HepG2 (cell line): ENCODE results near the gene ATP4B.

Source experiments
- DPF2 ChIP-seq: sonication (generic); formaldehyde crosslinking; IDR thresholded peaks from 2 replicates; pipeline ENCODE4 v1.4.0; 2020; ENCODE audit warnings: mild to moderate bottlenecking, low read depth, missing genetic modification reagents, borderline replicate concordance
- EZH2 ChIP-seq: conservative IDR thresholded peaks from 2 replicates; pipeline ENCODE4 v1.6.1; 2012; ENCODE audit warnings: mild to moderate bottlenecking, low read depth, low read length, moderate library complexity
- ZBTB21 ChIP-seq: sonication (generic); formaldehyde crosslinking; IDR thresholded peaks from 2 replicates; pipeline ENCODE4 v1.4.0; 2020; ENCODE audit warnings: missing genetic modification reagents
- ZNF513 ChIP-seq: sonication (generic); formaldehyde crosslinking; conservative IDR thresholded peaks from 2 replicates; pipeline ENCODE4 v1.5.0; 2020; ENCODE audit warnings: missing genetic modification reagents
- TF ChIP-seq, protein P1 (sequence below): sonication (generic); formaldehyde crosslinking; IDR thresholded peaks from 2 replicates; pipeline ENCODE4 v1.8.0; 2022; ENCODE audit warnings: missing genetic modification reagents, mild to moderate bottlenecking, moderate library complexity, borderline replicate concordance
- TF ChIP-seq, protein P2 (sequence below): sonication (generic); formaldehyde crosslinking; IDR thresholded peaks from 2 replicates; pipeline ENCODE4 v1.5.0; 2020; ENCODE audit warnings: mild to moderate bottlenecking, missing genetic modification reagents, moderate library complexity

DNA sequence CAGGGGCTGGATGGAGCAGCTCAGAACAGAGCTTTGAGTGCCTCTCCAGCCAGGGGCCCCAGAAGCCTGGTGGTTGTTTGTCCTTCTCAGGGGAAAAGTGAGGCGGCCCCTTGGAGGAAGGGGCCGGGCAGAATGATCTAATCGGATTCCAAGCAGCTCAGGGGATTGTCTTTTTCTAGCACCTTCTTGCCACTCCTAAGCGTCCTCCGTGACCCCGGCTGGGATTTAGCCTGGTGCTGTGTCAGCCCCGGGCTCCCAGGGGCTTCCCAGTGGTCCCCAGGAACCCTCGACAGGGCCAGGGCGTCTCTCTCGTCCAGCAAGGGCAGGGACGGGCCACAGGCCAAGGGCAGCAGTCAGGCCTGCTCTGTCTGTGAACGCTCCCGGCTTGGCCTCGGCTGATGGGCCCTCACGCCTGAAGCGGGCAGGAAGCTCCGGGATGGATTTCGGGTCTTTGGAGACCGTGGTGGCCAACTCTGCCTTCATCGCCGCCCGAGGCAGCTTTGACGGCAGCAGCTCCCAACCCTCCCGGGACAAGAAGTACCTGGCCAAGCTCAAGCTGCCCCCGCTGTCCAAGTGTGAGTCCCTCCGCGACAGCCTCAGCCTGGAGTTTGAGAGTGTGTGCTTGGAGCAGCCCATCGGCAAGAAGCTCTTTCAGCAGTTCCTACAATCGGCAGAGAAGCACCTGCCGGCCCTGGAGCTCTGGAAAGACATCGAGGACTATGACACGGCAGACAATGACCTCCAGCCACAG is 9.1 kb upstream of the ATP4B start, which contains the start of gene GRK1:
- TF ChIP-seq, protein P1, sequence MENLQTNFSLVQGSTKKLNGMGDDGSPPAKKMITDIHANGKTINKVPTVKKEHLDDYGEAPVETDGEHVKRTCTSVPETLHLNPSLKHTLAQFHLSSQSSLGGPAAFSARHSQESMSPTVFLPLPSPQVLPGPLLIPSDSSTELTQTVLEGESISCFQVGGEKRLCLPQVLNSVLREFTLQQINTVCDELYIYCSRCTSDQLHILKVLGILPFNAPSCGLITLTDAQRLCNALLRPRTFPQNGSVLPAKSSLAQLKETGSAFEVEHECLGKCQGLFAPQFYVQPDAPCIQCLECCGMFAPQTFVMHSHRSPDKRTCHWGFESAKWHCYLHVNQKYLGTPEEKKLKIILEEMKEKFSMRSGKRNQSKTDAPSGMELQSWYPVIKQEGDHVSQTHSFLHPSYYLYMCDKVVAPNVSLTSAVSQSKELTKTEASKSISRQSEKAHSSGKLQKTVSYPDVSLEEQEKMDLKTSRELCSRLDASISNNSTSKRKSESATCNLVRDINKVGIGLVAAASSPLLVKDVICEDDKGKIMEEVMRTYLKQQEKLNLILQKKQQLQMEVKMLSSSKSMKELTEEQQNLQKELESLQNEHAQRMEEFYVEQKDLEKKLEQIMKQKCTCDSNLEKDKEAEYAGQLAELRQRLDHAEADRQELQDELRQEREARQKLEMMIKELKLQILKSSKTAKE (CRISPR knock-in tag) = no peak
- TF ChIP-seq, protein P2, sequence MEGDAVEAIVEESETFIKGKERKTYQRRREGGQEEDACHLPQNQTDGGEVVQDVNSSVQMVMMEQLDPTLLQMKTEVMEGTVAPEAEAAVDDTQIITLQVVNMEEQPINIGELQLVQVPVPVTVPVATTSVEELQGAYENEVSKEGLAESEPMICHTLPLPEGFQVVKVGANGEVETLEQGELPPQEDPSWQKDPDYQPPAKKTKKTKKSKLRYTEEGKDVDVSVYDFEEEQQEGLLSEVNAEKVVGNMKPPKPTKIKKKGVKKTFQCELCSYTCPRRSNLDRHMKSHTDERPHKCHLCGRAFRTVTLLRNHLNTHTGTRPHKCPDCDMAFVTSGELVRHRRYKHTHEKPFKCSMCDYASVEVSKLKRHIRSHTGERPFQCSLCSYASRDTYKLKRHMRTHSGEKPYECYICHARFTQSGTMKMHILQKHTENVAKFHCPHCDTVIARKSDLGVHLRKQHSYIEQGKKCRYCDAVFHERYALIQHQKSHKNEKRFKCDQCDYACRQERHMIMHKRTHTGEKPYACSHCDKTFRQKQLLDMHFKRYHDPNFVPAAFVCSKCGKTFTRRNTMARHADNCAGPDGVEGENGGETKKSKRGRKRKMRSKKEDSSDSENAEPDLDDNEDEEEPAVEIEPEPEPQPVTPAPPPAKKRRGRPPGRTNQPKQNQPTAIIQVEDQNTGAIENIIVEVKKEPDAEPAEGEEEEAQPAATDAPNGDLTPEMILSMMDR (CRISPR knock-in tag) = no peak
- TF ChIP-seq EZH2 (no peak), ZNF513 (CRISPR knock-in tag) (no peak), ZBTB21 (CRISPR knock-in tag) (no peak), DPF2 (CRISPR knock-in tag) (no peak)
